ENCODE measurements around the gene OLFML1.

DNA sequence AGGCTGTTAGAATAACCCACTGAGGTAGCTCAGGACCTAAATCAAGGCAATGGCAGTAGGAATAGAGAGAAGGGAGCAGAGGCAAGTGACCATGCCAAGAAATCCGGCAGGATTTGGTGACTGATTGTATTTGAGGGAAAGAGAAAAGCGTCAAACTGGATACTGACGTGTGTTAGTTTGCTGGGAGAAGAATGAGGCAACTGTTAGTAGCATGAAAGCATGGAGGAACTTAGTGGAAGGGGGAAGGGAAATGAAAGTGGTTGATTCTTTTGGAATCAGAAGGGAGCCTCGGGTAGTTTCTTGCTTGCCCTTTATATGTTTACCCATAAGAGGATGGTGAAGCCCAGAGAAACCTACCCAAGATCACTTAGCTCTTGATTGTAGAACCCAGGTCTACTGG is 36.8 kb downstream of the OLFML1 start:
- TF ChIP-seq POLR2A (IDR thresholded peaks at IDR 0.05), result no peak
- TF ChIP-seq, protein P1, sequence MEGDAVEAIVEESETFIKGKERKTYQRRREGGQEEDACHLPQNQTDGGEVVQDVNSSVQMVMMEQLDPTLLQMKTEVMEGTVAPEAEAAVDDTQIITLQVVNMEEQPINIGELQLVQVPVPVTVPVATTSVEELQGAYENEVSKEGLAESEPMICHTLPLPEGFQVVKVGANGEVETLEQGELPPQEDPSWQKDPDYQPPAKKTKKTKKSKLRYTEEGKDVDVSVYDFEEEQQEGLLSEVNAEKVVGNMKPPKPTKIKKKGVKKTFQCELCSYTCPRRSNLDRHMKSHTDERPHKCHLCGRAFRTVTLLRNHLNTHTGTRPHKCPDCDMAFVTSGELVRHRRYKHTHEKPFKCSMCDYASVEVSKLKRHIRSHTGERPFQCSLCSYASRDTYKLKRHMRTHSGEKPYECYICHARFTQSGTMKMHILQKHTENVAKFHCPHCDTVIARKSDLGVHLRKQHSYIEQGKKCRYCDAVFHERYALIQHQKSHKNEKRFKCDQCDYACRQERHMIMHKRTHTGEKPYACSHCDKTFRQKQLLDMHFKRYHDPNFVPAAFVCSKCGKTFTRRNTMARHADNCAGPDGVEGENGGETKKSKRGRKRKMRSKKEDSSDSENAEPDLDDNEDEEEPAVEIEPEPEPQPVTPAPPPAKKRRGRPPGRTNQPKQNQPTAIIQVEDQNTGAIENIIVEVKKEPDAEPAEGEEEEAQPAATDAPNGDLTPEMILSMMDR (IDR thresholded peaks at IDR 0.05), result no peak

Data from suprapubic skin (tissue), 3 donors.